ENCODE measurements around the gene CCDC91. TPM values are rescaled to one million over a fixed set of nuclear protein-coding genes. Genes with fewer than 3 reads are reported as not detected.

The CCDC91 gene
- total RNA-seq, 1 donor from 2014 or later = 48.5 TPM

DNA sequence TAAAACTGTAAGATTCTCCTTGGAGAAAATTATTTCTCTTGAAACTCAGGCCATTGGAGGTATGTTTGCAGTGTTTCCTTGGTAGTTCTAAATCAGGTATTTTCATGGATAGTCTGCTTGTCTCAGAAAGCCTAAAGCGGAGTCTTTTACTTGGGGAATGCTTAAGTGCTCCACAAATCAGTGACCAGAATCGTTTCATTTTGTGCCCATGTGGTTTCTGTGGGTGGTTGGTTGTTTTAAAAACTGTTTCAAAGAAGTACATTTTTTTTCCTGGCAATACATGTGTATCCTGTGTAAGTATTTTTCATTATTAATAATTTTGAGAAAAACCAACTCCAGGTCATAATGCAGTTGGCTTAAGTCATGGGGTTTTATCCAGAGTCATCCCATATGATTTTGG is 33.6 kb downstream of the CCDC91 start:
- no peak for DNase-seq (ENCODE audit: low spot score)
- intact Hi-C loops (cut with DNase I) = no loop called here

DNA sequence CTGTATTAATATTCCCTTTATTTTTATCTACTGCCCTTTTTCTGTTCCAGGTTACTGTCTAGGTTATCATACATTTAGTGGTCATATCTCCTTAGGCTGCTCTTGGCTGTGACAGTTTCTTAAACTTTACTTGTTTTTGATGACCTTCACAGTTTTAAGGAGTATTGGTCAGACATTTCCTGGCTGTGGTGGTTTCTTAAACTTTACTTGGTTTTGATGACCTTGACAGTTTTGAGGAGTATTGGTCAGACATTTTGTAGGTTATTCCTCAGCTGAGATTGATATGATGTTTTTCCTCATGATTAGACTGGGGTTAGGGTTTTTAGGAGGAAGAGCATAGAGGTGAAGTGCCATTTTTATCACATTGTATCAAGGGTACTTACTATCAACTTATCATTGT is 36.4 kb downstream of the CCDC91 start:
- intact Hi-C loops (cut with DNase I) = no loop called here
- no peak for DNase-seq (ENCODE audit: low spot score)

DNA sequence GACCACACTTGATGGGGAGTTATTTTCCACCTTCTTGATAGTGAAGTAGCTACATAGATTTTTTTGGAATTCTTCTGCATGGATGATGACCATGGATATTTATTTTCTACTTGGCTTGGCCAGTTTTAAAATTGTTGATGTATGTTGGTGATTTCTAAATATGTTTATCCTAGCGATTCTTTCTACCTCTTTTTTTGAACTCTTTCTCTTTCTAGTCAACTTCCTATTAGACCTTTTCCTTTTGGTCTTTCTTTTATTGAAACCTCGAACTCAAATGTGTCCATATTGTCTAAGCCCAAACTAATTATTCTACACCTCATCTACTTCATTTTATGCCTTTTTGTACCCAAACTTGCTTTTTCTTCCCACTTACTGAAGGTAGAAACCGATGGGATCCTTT is 37.0 kb downstream of the CCDC91 start:
- DNase-seq (ENCODE audit: low spot score) = no peak
- intact Hi-C loops (cut with DNase I) = no loop called here

DNA sequence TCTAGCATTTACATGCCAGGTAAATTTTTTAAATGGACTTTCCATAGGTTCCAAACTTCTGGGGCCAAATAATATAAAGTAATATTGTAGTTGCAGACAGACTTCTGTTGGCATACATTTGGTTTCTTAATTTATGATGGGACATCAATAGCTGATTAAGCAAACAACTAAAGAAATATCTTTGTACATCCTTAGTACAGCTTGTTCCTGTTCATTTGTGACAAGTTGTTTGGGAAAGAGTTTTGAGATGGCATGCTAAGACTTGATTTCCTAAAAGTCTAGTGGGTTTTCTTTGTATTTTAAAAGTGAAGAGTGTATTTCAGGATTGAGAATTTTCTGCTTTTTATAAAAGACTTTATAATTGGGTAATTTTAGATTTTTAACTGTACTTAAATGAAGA is 41.0 kb downstream of the CCDC91 start:
- DNase-seq (ENCODE audit: low spot score) = no peak
- intact Hi-C loops (cut with DNase I) = no loop called here

DNA sequence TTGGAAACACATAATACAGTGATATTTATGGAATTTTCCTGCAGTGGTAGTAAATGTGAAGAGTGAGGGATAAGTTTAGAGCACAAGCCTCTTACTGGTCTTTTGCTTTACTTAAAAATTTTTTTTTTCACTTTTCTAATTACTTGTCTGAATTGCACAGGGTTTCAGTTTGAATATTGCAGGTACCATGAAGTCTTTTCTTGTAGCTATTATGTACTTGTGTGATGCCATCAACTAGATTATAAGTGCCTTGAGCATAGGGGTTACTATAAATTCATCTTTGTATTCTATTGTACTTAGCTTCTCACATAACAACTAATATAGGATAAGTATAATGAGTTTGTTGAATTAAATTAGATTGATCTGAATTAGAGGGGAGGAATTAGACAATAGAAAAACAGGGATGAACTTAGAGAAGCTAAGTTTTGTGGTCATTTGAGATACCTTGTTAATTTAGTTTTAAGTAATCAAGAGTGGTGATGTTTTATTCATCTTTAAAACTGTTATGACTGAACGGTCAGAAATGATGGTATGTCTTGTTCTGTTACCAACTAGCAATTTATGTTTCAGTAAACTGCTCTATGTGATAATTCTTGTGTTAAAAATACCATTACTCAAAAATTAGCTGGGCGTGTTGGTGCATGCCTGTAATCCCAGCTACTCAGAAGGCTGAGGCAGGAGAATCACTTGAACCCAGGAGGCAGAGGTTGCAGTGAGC is 42.1 kb downstream of the CCDC91 start:
- DNase-seq (ENCODE audit: low spot score) = no peak
- intact Hi-C loops (cut with DNase I) = no loop called here

DNA sequence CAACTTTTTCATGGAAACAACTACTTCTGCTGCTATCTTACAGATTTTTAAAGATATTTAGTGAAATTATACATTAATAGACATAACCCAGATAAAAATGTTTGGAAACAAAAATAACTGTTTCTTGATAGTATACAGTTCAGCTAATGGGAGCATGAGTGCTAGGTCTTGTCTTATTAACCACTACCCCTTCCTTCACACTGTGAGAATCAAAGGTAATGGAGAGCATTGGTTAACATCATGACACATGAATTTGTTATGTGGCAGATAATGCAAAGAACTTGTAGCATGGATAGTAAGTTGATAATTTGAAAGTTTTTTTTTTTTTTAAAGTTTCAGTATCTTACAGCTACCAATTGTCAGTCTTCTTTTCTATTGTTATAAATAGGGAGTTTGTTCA is 44.2 kb downstream of the CCDC91 start:
- DNase-seq (ENCODE audit: low spot score) = no peak
- intact Hi-C loops (cut with DNase I) = no loop called here

DNA sequence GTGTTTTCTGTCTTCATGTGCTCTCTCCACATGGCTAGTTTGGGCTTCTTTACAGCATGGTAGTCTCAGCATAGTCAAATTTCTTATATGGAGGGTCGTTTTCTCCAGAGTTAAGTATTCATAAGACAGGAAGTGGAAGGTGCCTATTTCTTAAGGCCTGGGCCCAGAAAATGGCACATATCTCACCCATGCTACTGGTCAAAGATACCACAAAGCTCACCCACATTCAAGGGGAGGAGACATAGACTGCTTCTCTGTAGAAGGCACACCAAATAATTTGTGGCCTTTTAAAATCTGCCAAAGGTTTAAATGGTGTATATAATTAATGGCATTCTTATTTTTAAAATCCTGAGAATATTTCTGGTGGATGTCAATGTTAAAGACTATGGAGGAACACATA is 44.8 kb downstream of the CCDC91 start:
- intact Hi-C loops (cut with DNase I) = no loop called here
- no peak for DNase-seq (ENCODE audit: low spot score)

DNA sequence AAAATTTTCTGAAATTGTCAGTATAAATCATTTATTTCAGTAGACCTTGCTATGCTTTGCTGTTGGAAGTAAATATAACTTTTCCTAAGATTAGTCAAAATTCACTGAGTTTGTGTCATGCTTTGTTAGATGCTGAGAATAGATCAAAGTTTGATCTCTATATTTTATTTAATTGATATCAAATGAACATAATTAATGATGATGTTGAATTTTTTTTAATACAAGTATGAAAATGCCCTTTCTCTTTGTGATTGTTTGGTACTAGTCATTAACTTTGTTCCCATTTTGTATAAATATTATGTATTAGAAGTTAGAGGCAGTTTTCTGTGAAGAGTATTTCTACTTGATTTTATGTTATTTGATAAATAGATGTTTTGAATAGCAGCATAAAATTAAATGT is 45.7 kb downstream of the CCDC91 start:
- intact Hi-C loops (cut with DNase I) = no loop called here
- DNase-seq (ENCODE audit: low spot score) = no peak

DNA sequence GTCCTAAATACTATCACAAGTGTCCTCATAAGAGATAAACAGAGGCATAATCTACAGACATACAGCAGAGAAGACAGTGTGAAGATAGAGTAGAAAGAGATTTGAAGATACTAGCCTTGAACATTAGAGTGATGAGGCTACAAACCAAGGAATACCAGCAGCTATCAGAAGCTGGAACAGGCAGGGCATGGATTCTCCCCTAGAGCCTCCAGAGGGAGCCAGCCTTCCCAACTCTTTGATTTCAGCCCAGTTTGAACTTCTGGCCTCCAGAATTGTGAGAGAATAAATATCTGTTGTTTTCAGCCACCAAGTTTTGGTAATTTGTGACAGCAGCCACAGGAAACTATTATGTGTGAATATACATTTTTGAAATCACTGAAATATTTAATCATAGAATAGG is 47.2 kb downstream of the CCDC91 start:
- DNase-seq (ENCODE audit: low spot score) = no peak
- intact Hi-C loops (cut with DNase I) = no loop called here

DNA sequence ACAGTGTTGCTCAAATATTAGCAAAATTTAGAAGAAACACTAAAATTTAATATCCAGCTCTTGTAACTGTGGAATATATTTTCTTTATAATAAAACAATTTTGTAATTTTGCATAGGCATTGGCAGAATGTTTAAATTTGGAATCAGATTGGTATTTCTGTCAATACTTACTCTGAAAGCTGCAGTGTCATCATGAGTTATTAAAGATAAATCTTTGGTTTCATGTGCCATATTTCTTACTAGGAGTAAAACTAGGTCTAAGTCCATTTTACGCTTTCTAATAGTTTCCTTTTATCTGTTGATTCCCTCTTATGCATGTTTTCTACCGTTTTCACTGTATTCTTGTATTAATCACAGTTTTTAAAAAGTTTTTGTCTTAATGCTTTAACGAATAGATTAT is 49.7 kb downstream of the CCDC91 start:
- no peak for DNase-seq (ENCODE audit: low spot score)
- intact Hi-C loops (cut with DNase I) = no loop called here

DNA sequence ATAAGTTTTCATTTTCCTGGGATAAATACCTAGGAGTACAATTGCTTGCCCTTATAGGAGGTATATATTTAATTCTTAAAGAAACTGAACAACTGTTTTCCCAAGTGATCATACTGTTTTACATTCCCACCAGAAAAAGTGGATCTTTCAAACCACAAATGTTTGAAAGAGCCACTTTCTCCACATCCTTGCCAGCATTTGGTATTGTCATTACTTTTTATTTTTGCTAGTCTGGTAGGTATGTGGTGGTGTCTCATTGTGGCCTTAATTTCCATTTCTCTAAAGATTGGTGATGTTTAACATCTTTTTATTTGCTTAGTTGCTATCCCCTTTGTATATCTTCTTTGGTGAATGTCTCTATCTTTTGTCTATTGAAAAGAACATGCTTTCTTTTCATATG is 50.6 kb downstream of the CCDC91 start:
- no peak for DNase-seq (ENCODE audit: low spot score)
- intact Hi-C loops (cut with DNase I) = no loop called here

DNA sequence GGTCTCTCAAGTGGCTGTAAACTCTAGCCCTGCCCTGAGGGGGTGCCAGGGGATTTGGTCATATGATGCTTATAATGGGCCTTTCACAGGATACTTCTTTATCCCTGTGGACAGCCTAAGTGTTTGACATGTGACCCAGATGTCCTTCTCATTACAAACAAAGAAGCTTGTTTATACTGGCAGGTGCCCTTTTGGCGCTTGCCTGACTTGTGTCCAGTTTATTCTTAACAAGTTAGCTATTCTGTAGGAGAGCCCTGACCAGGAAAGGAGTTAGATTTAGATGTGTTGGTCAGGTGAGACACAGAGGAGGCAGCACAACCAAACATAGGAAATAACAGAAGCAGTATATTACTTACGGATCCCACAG is 51.9 kb downstream of the CCDC91 start:
- intact Hi-C loops (cut with DNase I) = no loop called here
- DNase-seq (ENCODE audit: low spot score) = no peak

DNA sequence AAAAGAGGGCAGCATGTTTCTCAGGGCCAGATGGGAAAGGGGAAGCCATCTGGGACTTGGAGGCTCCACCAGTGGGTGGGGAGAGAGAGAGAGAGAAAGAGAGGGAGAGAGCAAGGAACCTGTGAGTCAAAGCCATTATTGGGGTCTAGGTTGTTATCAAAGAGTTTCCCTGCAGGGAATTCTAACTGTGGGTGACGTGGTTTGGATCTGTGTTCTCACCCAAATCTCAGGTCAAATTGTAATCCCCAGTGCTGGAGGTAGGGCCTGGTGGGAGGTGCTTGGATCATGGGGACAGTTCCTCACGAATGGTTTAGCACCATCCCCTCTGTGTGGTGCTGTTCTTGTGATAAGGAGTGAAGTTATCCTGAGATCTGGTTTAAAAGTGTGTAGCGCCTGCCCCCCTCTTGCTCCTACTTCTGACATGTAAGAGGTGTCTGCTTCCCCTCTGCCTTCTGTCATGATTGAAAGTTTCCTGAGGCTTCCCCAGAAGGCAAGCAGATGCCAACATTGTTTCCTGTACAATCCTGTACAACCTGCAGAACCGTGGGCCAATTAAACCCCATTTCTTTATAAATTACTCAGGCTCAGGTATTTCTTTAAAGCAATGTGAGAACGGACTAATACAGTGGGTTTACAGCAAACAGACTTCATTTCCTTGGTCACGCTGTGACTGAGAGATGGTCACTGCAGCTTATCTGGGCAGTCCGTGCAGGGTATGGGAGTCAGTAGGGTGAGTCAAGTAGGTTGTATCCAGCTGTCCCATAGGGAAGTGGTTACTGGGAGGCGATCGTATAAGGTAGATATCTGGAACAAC is 52.4 kb downstream of the CCDC91 start:
- DNase-seq (ENCODE audit: low spot score) = no peak
- intact Hi-C loops (cut with DNase I) = no loop called here

DNA sequence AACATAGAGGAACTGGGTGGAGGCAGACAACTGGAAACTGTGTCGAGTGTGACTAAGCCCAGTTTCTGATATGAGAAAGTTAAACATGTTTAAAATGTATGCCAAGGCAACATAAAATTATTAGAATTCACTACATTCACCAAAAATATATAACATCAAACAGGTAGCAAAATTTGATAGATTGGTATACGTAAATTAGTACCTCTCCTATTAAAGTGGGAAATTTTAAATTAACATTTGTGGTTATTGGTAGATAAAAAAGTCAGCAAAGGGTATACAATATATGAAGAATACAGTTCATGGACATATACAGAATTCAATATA is 53.0 kb downstream of the CCDC91 start:
- intact Hi-C loops (cut with DNase I) = no loop called here
- DNase-seq (ENCODE audit: low spot score) = no peak

DNA sequence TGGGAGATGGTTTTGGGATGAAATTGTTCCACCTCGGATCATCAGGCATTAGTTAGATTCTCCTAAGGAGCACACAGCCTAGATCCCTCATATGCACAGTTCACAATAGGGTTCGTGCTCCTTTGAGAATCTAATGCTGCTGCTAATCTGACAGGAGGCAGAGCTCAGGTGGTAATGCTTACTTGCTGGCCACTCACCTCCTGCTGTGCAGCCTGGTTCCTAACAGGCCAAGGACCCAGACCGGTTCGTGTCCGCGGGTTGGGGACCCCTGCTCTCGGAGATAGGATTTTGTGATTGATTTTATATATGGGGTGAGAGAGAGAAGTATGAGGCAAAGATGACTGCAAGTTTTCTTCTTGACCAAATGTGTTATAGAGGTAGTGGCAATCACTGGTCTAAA is 57.5 kb downstream of the CCDC91 start:
- intact Hi-C loops (cut with DNase I) = no loop called here
- no peak for DNase-seq (ENCODE audit: low spot score)

DNA sequence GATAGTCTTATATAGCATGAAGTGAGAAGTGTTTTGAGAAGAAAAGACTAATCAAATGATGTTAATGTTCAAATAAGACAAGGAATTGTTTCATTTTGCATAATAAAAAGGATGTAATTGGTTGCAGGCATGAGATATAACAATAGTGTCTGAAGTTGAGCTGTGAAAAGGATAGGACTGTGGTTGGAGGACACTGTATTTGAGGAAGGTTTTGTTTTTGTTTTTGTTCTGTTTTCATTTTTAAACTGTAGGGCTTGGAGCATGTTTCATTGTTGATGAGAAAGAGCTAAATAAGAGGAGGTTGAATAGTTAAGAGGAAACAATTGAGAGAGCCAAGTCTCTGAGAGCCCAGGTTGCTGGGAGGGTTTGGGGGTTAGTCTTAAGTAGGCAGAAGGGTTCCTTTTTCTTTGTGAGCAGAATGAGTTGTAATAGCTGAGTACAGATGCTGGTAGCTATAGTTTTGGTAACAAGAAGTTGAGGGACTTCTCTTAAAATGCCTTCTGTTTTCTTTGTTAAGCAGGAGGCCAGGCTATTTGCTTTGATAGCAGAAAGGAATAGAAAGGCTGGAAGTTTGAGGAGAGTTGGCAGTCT is 58.4 kb downstream of the CCDC91 start:
- intact Hi-C loops (cut with DNase I) = no loop called here
- no peak for DNase-seq (ENCODE audit: low spot score)

DNA sequence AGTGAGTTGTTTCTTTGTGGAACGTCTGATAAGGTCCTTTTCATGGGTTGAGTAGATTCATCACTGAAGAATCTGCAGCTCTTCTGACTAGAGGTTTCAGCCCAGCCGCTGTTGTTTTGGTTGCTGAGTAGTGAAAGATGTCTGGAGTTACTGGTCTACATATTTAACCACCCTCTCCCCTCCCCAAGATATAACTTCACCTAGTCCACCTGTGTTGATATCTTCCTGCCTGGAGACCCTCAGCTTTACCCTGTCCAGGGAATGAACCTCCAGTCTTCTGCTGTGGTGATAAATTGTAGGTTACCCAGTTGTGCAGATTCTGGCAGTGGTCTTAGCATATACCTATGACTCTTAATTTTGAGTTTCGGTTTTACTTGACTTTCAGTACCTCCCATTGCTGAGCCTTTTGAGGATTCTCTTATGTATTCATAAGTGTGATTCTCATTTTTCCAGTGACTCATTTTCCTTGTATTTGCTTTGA is 62.9 kb downstream of the CCDC91 start:
- intact Hi-C loops (cut with DNase I) = no loop called here
- no peak for DNase-seq (ENCODE audit: low spot score)

DNA sequence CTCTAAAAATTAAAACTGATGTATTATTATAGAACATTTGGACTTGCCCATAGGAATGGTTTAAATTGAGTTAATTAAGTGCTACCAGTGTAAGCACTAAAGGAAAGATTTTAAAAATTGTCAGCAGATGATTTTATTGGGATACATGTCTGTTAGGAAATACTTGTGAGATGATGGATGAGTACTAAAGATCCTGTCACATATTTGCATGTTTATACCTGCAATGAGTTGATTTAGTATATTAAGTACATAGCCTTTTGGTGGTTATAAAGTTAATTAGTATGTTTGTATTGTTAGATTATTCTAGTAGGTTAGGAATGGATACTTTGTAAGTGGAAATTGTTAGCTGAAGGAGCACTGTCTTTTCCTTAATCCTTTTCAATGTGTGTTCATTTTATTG is 67.2 kb downstream of the CCDC91 start:
- no peak for DNase-seq (ENCODE audit: low spot score)

DNA sequence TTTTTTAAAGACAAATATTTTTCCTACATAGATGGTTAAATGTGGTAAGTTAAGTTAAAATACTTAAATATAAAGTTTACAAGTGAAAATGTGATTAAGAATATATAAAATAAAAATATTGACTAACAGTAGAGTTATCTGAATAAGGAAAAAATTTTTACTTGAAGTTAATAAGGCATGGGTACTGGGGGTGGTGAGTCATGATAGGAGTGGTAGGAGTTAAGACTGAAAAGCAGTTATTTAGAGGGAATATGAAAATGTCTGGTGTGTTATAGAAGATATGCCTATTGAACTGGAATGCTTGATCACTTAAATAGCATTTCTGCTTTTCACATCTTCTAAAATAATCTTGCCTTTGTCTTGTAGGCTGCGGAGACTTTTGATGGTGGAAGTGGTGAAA is 68.7 kb downstream of the CCDC91 start:
- DNase-seq (ENCODE audit: low spot score) = no peak
- intact Hi-C loops (cut with DNase I) = no loop called here

More for the DNA sequence above, 67.2 kb downstream of the CCDC91 start:
- intact Hi-C loops (cut with DNase I) = no loop called here

DNA sequence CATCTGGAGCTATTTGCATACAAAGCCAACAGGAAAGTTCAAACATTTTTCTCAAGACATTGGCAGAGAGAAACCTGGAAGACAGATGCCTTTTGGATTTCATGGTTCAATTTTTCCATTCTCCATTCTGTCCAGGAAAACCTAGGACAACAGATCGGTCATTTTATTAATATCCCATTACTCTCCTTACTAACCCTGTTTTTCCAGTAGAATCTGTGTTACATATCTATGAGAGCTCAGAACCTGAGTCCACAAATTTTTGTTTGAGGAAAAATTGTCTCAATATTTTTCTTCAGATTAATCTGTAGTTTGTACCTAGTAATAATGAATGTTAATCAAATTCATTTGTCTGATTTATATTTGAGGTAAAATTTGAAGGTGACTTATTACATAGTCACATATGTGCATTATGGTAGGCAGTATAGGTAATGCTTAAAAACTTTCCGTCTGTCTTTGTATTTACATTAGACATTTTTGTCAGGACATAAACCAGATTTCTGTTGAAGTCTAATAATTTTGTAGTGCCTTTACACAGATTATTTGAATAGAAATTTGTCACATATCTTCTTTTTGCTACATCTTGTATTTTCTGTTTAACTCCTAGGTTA is 75.3 kb downstream of the CCDC91 start:
- intact Hi-C loops (cut with DNase I) = no loop called here
- DNase-seq (ENCODE audit: low spot score) = no peak
